Prostate gland (tissue), 2 donors: ENCODE data around the gene BTBD9. TPM values are rescaled to one million over a fixed set of nuclear protein-coding genes. Genes with fewer than 3 reads are reported as not detected.

Source experiments
- DNase-seq: peaks from one replicate; pipeline ENCODE4 v3.0.0-alpha.2; 2019; ENCODE audit warnings: low spot score
- H3K27ac ChIP-seq, 2 donors: fragments of 200-600 bp; sonication (generic); 2 replicates each; pipeline ENCODE4 v1.5.1; 2017 to 2019
- H3K27me3 ChIP-seq: fragments of 200-600 bp; sonication (generic); replicated peaks from 2 replicates; pipeline ENCODE4 v1.5.1; 2019; ENCODE audit not compliant: insufficient read depth
- H3K36me3 ChIP-seq, 2 donors: fragments of 200-600 bp; sonication (generic); 1 replicate in 1 of 2; 2 replicates in 1 of 2; pipeline versions ENCODE4 v1.5.1 to v1.8.1; 2017 to 2019
- H3K4me1 ChIP-seq: fragments of 200-600 bp; sonication (generic); replicated peaks from 2 replicates; pipeline ENCODE4 v1.5.1; 2019
- H3K4me3 ChIP-seq, 2 donors: fragments of 200-600 bp; sonication (generic); 2 replicates each; pipeline ENCODE4 v1.5.1; 2017 to 2019
- H3K9me3 ChIP-seq: fragments of 200-600 bp; sonication (generic); 2 replicates; pipeline ENCODE4 v1.5.1; 2017
- POLR2A ChIP-seq: fragments of 450-650 bp; IDR thresholded peaks from one replicate; pipeline ENCODE4 v1.6.1; 2016; ENCODE audit warnings: antibody characterized with exemption, mild to moderate bottlenecking
- POLR2AphosphoS5 ChIP-seq: sonication (generic); formaldehyde crosslinking; IDR thresholded peaks from one replicate; pipeline ENCODE4 v1.6.1; 2017; ENCODE audit warnings: antibody characterized with exemption
- whole genome bisulfite sequencing: methylation state at CpG from one replicate; pipeline ENCODE4 v1.1.5; 2018; 5-methylcytosine and 5-hydroxymethylcytosine counted together
- intact Hi-C: fragments of 100-400 bp; cut with DNase I; formaldehyde crosslinking; loops from one replicate; pipeline ENCODE4 v1.14.2; 2022
- total RNA-seq, 2 donors: library from RNA; depleted of rRNA; stranded (reverse); fragments of >200 nt; gene quantifications; one replicate each; pipeline ENCODE4 v1.1.0, GENCODE V29; 2016
- TF ChIP-seq, protein P1 (sequence below), 4 experiments: fragments of 200-600 bp in 2 of 4; fragments of 450-650 bp in 2 of 4; sonication (generic) in 2 of 4; IDR thresholded peaks; 1 replicate in 3 of 4; 2 replicates in 1 of 4; pipeline ENCODE4 v1.5.1; 2016 to 2019; ENCODE audit warnings: antibody characterized with exemption in 4 of 4, mild to moderate bottlenecking in 2 of 4, moderate library complexity in 2 of 4

BTBD9 gene
- total RNA-seq, 2 donors from 2014 or later, result 11.2 to 17.4 TPM

- H3K27ac ChIP-seq, result no peak overlapping the region
- no peaks in the 10 kb centered on the region for H3K27me3 ChIP-seq
- DNase-seq, result no peak
- no peak overlapping the region for H3K4me3 ChIP-seq
- H3K9me3 ChIP-seq, result no peaks in the 10 kb centered on the region
- TF ChIP-seq, protein P1, sequence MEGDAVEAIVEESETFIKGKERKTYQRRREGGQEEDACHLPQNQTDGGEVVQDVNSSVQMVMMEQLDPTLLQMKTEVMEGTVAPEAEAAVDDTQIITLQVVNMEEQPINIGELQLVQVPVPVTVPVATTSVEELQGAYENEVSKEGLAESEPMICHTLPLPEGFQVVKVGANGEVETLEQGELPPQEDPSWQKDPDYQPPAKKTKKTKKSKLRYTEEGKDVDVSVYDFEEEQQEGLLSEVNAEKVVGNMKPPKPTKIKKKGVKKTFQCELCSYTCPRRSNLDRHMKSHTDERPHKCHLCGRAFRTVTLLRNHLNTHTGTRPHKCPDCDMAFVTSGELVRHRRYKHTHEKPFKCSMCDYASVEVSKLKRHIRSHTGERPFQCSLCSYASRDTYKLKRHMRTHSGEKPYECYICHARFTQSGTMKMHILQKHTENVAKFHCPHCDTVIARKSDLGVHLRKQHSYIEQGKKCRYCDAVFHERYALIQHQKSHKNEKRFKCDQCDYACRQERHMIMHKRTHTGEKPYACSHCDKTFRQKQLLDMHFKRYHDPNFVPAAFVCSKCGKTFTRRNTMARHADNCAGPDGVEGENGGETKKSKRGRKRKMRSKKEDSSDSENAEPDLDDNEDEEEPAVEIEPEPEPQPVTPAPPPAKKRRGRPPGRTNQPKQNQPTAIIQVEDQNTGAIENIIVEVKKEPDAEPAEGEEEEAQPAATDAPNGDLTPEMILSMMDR (IDR thresholded peaks at IDR 0.05), result no peak
- no peak for TF ChIP-seq POLR2A
- TF ChIP-seq POLR2AphosphoS5, result no peak
- WGBS, result 85% methylated on average over 5 of the region's 5 CpGs
- intact Hi-C loops, result no loop called here
- peaks cover 7% of the 10 kb centered on the region for H3K4me1 ChIP-seq
- no peaks in the 10 kb centered on the region for H3K36me3 ChIP-seq
These were observed 2.0 kb downstream of the BTBD9 start for GRCh38 chr6:38637756-38638155.

DNA sequence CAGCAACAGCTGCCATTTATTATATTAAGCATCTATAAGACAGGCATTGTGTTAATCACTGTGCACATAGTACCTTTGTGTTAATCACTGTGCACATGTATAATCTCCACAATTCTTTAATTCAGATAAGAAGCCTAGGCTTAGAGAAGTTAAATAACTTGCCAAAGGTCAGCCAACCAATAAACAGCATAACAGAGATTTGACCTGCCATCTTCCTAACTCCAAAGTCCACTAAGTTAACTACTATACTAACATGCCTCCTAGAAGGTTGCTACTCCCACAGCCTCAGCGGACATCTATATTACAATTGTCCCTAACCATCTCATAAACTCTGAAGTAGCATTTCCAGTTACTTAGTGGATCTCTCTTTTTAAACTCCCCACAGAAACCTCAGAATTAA is 3.7 kb downstream of the BTBD9 start:
- Histone ChIP-seq H3K4me1 (peaks cover 7% of the 10 kb centered on the region), H3K27me3 (no peaks in the 10 kb centered on the region), H3K9me3 (no peaks in the 10 kb centered on the region), H3K4me3 (no peak overlapping the region), H3K27ac (no peak overlapping the region), H3K36me3 (no peaks in the 10 kb centered on the region)
- no peak for DNase-seq
- intact Hi-C loops, result no loop called here
- TF ChIP-seq POLR2A (no peak), POLR2AphosphoS5 (no peak)
- TF ChIP-seq, protein P1 (IDR thresholded peaks at IDR 0.05), result no peak
- 83% methylated on average over 1 of the region's 1 CpG for WGBS

DNA sequence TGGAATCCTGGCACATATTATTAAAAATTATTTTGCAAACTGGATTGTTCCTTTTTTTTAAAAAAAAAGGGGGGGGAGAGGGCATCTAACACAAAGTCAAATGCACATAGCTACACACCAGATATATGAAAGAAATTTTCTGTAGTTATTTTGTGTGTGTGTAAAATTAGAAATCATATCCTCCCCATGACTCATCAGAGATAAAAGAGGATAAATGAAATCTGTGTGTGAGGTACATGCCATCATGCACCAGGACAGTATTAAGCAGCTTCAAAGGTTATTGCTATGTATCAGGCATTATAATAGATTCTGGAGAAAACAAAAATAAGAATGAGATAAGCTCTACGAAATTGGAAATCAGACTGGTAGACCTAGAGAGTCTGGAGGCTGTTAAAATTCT is 5.2 kb downstream of the BTBD9 start:
- H3K4me3 ChIP-seq, result no peak overlapping the region
- no peak for DNase-seq
- H3K4me1 ChIP-seq, result no peaks in the 10 kb centered on the region
- TF ChIP-seq, protein P1 (IDR thresholded peaks at IDR 0.05), result no peak
- TF ChIP-seq POLR2AphosphoS5 (no peak), POLR2A (no peak)
- H3K27me3 ChIP-seq, result no peaks in the 10 kb centered on the region
- H3K36me3 ChIP-seq, result no peaks in the 10 kb centered on the region
- H3K9me3 ChIP-seq, result no peaks in the 10 kb centered on the region
- H3K27ac ChIP-seq, result no peak overlapping the region
- 86% methylated on average over 1 of the region's 1 CpG for WGBS
- intact Hi-C loops, result no loop called here

- no peak for DNase-seq
- Histone ChIP-seq H3K27me3 (no peaks in the 10 kb centered on the region), H3K36me3 (no peaks in the 10 kb centered on the region), H3K4me3 (no peak overlapping the region), H3K4me1 (no peaks in the 10 kb centered on the region), H3K27ac (no peak overlapping the region), H3K9me3 (no peaks in the 10 kb centered on the region)
- TF ChIP-seq POLR2AphosphoS5, result no peak
- intact Hi-C loops, result no loop called here
- WGBS, result 85% methylated on average over 1 of the region's 1 CpG
These were observed 7.2 kb downstream of the BTBD9 start for GRCh38 chr6:38632490-38632889.

DNA sequence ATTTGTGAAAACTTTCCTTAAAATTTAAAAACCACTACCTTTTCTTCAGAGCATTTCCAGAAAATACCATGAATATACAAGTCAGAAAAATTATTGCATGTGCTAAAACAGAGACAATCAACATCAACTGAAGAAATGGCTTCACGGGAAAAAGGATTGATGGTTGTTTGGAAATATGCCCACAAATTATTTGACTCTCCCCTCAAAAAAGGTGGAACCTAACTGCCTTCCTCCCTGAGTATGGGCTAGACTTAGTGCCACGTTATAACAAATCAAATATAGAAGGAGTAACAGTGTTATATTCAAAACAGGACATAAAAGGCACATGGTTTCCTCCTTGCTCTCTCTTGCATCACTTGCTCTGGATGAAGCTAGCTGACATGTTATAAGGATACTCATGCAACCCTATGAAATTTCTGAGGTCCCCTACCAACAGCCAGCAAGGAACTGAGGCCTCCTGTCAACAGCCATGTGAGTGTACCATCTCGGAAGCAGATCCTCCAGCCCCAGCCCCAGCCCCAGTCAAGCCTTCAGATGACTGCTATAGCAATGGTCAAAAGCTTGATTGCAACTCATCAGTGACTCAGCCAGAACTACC is 8.4 kb downstream of the BTBD9 start:
- 95% methylated on average over 3 of the region's 3 CpGs for WGBS
- Histone ChIP-seq H3K27ac (no peak overlapping the region), H3K9me3 (no peaks in the 10 kb centered on the region), H3K27me3 (no peaks in the 10 kb centered on the region), H3K4me1 (no peaks in the 10 kb centered on the region), H3K4me3 (no peak overlapping the region), H3K36me3 (no peaks in the 10 kb centered on the region)
- intact Hi-C loops, result no loop called here
- no peak for DNase-seq
- no peak for TF ChIP-seq POLR2A
- TF ChIP-seq, protein P1 (IDR thresholded peaks at IDR 0.05), result no peak
- TF ChIP-seq POLR2AphosphoS5, result no peak
